IgD-negative memory B cell (primary cell): ENCODE data around the gene FRMD8. TPM values are rescaled to one million over a fixed set of nuclear protein-coding genes. Genes with fewer than 3 reads are reported as not detected.
A peak's percentile ranks its signal among the peaks of the same experiment; 100 is the strongest.
"Not testable (repeated sequence)": the region's sequence is repeated elsewhere in the genome, so short reads cannot be mapped to it uniquely, and the experiment has no call there.

Source experiments
- H3K27ac Mint-ChIP-seq, 3 donors: one replicate each; pipeline ENCODE4 v1.8.0; 2020 to 2022; ENCODE audit warnings: mild to moderate bottlenecking in 3 of 3, mixed read lengths in 3 of 3, moderate library complexity in 1 of 3
- H3K27me3 Mint-ChIP-seq: one replicate; pipeline ENCODE4 v1.8.0; 2021; ENCODE audit warnings: mixed read lengths
- H3K36me3 Mint-ChIP-seq: one replicate; pipeline ENCODE4 v1.8.0; 2020; ENCODE audit warnings: mild to moderate bottlenecking, mixed read lengths
- H3K4me1 Mint-ChIP-seq, 3 donors: one replicate each; pipeline ENCODE4 v1.8.0; 2020 to 2022; ENCODE audit warnings: mixed read lengths in 3 of 3, mild to moderate bottlenecking in 1 of 3
- H3K4me3 Mint-ChIP-seq, 4 donors: one replicate each; pipeline ENCODE4 v1.8.0; 2020 to 2022; ENCODE audit warnings: mild to moderate bottlenecking in 4 of 4, mixed read lengths in 4 of 4, moderate library complexity in 3 of 4
- H3K9me3 Mint-ChIP-seq, 3 donors: one replicate each; pipeline ENCODE4 v1.8.0; 2020 to 2021; ENCODE audit warnings: mixed read lengths in 3 of 3, mild to moderate bottlenecking in 1 of 3
- polyA plus RNA-seq: library from polyadenylated mRNA; unstranded; fragments of 300-500 nt; fragmentation: Illumina TruSeq; gene quantifications from one replicate; pipeline ENCODE4 v1.2.3, GENCODE V29; 2021

FRMD8 gene
- polyA plus RNA-seq, 1 donor from 2014 or later, result 54.2 TPM

DNA sequence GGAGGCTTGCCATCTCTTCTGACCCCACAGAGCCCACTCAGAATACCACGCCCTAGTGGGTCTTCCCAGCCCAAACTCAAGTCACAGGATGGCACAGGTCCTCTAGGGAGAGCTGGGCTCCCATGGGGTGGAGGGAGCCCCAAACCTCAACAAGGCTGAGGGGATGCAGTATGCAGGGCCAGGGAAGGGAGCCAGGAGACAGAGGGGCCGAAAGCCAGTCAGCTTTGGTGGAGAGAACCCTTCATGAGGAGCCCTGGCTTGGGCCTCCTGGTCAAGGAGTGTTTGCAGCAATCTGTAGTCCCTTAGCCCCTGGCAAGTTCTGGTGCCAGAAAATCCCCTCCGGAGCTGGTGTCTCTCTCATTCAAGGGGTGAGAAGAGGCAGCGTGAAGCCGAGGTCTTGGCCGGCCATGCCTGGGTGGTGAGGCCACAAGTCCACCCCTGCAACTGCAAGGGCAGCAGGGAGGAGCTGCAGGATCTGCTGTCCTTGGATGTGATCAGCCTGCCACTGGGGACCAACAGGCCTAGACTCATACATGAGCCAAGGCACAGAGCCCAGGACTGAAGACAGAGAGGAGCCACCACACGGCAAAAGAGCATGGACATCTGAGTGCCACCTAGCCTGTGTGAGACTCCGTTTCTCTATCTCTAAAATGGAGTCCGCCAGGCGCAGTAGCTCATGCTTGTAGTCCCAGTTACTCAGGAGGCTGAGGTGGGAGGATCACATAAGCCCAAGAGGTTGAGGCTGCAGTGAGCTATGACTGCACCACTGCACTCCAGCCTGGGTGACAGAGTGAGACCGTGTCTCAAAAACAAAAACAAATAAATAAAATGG is 60.2 kb downstream of the FRMD8 start:
- no peaks in the 10 kb centered on the region for H3K9me3 Mint-ChIP-seq
- H3K27ac Mint-ChIP-seq, result peak overlapping the region in 2 of 3 donors; percentile 35 to 46
- no peaks in the 10 kb centered on the region for H3K27me3 Mint-ChIP-seq
- peak overlapping the region in 1 of 4 donors; percentile 8 for H3K4me3 Mint-ChIP-seq
- H3K4me1 Mint-ChIP-seq, result peaks cover 30 to 33% (median 31%) of the 10 kb centered on the region in 3 donors
- peaks cover 1% of the 10 kb centered on the region for H3K36me3 Mint-ChIP-seq

DNA sequence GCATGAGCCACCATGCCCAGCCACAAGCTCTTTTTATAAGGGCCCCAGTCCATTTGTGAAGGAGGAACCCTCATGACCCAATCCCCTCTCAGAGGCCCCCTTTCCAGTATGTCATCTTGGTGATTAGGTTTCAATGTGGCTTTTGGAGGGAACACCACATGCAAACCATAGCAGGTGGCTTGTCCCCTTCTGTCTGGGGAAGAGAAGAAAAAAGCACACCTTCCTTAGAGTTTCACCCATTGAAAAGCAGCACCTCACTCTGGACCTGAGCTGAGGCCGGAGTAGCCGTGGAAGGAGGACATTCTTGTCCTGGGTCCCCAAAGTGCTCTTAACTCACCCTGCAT is 61.6 kb downstream of the FRMD8 start:
- Mint-ChIP-seq H3K4me1 (peaks cover 17 to 20% (median 19%) of the 10 kb centered on the region in 3 donors), H3K27ac (peak overlapping the region; percentile 35 to 63 (median 42)), H3K36me3 (peaks cover 1% of the 10 kb centered on the region), H3K4me3 (peak overlapping the region in 1 of 4 donors; percentile 14), H3K9me3 (no peaks in the 10 kb centered on the region), H3K27me3 (no peaks in the 10 kb centered on the region)

DNA sequence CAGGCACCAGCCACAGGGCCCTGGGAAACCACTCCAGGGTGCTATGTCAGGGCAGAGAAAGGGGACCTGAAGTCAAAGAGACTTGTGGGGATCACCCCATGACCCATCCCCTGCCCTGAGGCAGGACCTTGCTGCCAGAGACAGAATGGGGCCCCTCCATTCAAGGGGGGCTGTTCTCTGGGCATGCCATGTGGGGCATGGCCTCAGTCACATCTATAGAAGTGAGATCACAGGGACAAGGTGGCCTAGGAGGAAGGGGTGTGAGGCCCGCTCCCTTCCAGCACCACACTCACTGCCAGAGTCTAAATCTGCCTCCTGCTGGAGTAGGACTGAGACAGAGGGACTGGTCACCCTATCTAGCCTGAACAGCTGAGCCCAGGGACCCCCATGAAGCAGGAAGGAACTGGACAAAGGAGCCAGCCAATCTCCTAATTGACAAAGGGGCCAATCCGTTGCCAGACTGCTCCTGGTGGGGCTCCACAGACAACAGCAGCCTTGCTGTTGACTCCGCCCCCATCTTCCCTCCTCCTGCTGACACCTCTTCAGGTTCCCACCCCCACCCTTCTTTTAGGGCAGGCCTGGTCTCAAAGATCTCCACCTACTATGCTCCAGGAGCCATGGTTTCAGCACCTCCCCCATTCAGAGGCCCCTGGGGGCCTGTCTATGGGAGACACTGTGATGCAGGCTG is 62.1 kb downstream of the FRMD8 start:
- peak overlapping the region in 2 of 3 donors; percentile 42 to 59 for H3K27ac Mint-ChIP-seq
- H3K36me3 Mint-ChIP-seq, result peaks cover 1% of the 10 kb centered on the region
- H3K27me3 Mint-ChIP-seq, result no peaks in the 10 kb centered on the region
- H3K4me1 Mint-ChIP-seq, result peaks cover 12 to 15% (median 13%) of the 10 kb centered on the region in 3 donors
- H3K9me3 Mint-ChIP-seq, result no peaks in the 10 kb centered on the region
- H3K4me3 Mint-ChIP-seq, result no peak overlapping the region

DNA sequence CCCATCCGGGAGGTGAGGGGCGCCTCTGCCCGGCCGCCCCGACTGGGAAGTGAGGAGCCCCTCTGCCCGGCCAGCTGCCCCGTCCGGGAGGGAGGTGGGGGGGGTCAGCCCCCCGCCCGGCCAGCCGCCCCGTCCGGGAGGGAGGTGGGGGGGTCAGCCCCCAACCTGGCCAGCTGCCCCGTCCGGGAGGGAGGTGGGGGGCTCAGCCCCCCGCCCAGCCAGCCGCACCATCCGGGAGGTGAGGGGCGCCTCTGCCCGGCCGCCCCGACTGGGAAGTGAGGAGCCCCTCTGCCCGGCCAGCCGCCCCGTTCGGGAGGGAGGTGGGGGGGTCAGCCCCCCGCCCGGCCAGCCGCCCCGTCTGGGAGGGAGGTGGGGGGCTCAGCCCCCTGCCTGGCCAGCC is 64.9 kb downstream of the FRMD8 start:
- peaks cover 12 to 16% (median 15%) of the 10 kb centered on the region in 3 donors for H3K4me1 Mint-ChIP-seq
- H3K4me3 Mint-ChIP-seq, H3K36me3 Mint-ChIP-seq, H3K27me3 Mint-ChIP-seq, H3K27ac Mint-ChIP-seq, H3K9me3 Mint-ChIP-seq: not testable (repeated sequence)

DNA sequence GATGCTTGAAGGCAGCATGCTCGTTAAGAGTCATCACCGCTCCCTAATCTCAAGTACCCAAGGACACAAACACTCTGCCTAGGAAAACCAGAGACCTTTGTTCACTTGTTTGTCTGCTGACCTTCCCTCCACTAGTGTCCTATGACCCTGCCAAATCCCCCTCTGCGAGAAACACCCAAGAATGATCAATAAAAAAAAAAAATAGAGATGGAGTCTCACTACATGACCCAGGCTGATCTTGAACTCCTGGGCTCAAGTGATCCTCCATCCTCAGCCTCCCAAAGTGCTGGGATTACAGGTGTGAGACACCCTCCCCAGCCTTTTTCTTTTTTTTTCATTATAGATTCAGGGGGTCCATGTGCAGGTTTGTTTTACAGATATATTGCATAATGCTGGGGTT is 65.8 kb downstream of the FRMD8 start:
- peaks cover 15 to 22% (median 19%) of the 10 kb centered on the region in 3 donors for H3K4me1 Mint-ChIP-seq
- not testable (repeated sequence) for H3K9me3 Mint-ChIP-seq, H3K36me3 Mint-ChIP-seq, H3K27me3 Mint-ChIP-seq, H3K27ac Mint-ChIP-seq
- peak overlapping the region in 1 of 4 donors; percentile 97 for H3K4me3 Mint-ChIP-seq

DNA sequence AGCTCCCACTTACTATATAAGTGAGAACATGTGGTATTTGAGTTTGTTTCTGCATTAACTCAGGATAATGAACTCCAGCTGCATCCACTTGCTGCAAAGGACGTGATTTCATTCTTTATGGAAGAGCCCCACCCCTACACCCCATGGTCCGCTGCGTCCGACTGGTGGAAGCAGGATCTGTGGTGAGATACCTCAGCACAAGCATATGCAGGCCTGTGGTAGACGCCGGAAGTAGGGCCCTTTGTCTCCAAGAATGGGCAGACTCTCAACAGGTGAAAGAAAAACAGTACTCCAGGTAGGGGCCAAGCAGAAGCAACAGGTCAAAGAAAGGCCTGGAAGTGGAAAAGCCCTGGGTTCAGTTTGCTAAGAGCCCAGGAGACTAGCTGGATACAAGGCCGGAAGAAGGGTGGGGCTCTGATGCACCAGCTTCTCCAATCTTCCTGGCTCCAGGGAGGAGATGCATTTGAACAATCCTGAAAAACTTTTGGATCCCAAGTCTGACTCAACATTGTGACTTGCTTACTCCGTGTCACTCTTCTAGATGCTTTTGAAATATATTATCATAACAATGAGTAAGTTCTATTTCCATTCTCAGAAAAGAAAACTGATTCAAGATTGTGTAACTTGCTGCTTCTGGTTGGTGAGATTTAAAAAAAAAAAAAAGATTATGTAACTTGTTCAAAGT is 66.5 kb downstream of the FRMD8 start:
- Mint-ChIP-seq H3K4me1 (peaks cover 21 to 23% (median 22%) of the 10 kb centered on the region in 3 donors), H3K9me3 (no peaks in the 10 kb centered on the region), H3K27ac (peak overlapping the region in 1 of 3 donors; percentile 31), H3K27me3 (no peaks in the 10 kb centered on the region), H3K4me3 (peak overlapping the region in 3 of 4 donors; percentile 60 to 97 (median 77)), H3K36me3 (no peaks in the 10 kb centered on the region)

DNA sequence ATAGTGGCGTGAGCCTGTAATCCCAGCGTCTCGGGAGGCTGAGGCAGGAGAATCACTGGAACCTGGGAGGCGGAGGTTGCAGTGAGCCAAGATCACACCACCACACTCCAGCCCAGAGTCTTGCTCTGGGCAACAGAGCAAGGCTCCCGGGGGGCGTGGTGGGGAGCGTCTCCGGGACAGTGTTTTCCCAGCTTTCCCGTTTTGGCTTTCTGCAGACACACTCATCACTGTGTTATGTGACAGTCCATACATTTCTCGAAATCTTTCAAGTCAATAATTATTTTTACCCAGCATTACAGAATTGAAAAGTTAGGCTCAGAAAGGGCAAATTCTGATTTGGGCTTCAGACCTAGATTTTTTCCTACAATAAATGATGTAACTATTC is 67.9 kb downstream of the FRMD8 start:
- H3K27ac Mint-ChIP-seq, result peak overlapping the region in 2 of 3 donors; percentile 90 to 94
- H3K36me3 Mint-ChIP-seq, result no peaks in the 10 kb centered on the region
- peak overlapping the region; percentile 91 to 97 (median 96) for H3K4me3 Mint-ChIP-seq
- H3K9me3 Mint-ChIP-seq, result no peaks in the 10 kb centered on the region
- no peaks in the 10 kb centered on the region for H3K27me3 Mint-ChIP-seq
- H3K4me1 Mint-ChIP-seq, result peaks cover 24 to 29% (median 25%) of the 10 kb centered on the region in 3 donors

DNA sequence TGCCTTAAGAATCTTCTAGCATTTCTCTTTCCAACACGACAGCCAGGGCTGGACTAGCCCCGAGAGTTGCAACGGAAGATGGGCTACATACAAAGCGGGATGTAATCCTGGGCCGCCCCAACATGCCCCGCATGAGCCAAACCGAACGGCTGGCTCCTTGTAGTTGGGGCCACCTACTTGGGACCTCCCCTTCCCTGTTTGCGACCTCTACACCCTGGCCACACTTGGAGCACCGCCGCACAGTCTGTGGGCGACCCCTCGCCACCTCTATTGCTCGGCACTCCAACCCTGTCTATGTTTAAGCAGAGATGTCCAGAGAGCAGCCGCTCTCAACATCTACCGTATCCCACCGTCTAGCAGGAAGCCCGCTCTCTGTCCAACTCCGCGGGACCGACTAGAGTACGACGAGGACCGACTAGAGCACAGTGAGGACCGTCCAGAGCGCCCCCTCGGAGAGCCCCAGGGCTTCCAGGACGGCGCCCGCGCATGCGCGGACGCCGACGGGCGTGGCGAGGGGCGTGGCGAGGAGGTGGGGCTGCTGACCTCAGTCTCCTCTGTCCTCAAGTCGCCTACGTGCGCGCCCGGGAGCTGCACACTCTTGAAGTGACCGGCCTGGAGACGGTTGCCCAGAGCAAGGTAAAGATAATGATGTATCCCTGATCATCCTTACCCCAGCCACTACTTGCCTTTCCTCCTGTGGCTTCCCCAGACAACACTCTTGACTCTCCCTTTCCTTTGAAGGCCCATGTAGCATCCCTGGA is 68.4 kb downstream of the FRMD8 start:
- peaks cover 26 to 31% (median 28%) of the 10 kb centered on the region in 3 donors for H3K4me1 Mint-ChIP-seq
- H3K9me3 Mint-ChIP-seq, result no peaks in the 10 kb centered on the region
- H3K27ac Mint-ChIP-seq, result peak overlapping the region; percentile 90 to 94 (median 91)
- H3K27me3 Mint-ChIP-seq, result no peaks in the 10 kb centered on the region
- H3K36me3 Mint-ChIP-seq, result no peaks in the 10 kb centered on the region
- peak overlapping the region; percentile 91 to 97 (median 96) for H3K4me3 Mint-ChIP-seq

DNA sequence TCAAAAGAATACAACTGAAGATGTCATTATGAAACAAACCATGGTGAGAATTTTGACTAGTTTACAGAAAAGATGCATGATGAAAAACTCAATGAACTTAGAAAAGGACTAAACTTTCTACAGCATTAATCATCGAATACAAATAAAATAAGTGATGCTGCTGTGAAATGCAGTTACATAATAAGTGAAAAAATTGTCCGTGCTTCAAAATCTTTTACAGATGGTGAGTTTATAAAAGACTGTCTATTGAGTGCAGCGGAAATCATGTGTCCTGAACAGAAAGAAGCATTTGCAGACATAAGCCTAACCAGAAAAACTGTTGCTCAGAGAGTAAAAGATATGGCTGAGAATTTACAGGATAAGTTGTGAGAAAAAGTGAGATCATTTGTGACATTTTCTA is 70.0 kb downstream of the FRMD8 start:
- Mint-ChIP-seq H3K4me3 (peak overlapping the region; percentile 70 to 97 (median 94)), H3K27me3 (no peaks in the 10 kb centered on the region), H3K4me1 (peaks cover 26 to 31% (median 28%) of the 10 kb centered on the region in 3 donors), H3K27ac (peak overlapping the region; percentile 31 to 94 (median 81)), H3K36me3 (no peaks in the 10 kb centered on the region), H3K9me3 (no peaks in the 10 kb centered on the region)

DNA sequence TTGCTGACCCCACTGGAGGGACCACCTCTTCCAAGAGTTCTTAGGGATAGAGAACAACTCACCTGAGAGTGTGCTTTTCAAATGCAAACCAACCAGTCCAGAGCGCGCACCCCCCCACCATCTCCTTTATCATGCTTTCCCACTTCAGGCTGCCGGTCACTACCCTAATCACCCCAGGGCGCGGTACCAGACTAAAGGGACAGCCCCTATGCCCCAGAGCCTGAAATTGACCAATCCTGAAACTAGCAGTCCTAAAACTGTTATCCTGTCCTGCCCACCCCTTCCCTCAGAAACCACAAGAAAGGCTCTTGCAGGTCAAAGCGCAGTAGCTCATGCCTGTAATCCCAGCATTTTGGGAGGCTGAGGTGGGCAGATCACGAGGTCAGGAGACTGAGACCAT is 73.1 kb downstream of the FRMD8 start:
- H3K27me3 Mint-ChIP-seq, result no peaks in the 10 kb centered on the region
- no peaks in the 10 kb centered on the region for H3K9me3 Mint-ChIP-seq
- no peak overlapping the region for H3K27ac Mint-ChIP-seq
- peaks cover 25 to 30% (median 26%) of the 10 kb centered on the region in 3 donors for H3K4me1 Mint-ChIP-seq
- H3K36me3 Mint-ChIP-seq, result no peaks in the 10 kb centered on the region
- H3K4me3 Mint-ChIP-seq, result no peak overlapping the region

Other genes with a start within 250 kb of the FRMD8 start
- not detected for gene SPDYC, start 216.4 kb upstream of the FRMD8 start, polyA plus RNA-seq
- 113 TPM for gene CAPN1, start 204.7 kb upstream of the FRMD8 start, polyA plus RNA-seq
- gene POLA2, start 124.7 kb upstream of the FRMD8 start, polyA plus RNA-seq, result 13.0 TPM
- not detected for gene CDC42EP2, start 71.8 kb upstream of the FRMD8 start, polyA plus RNA-seq
- 77.7 TPM for gene DPF2, start 52.8 kb upstream of the FRMD8 start, polyA plus RNA-seq
- 2.3 TPM for gene TIGD3, start 31.9 kb upstream of the FRMD8 start, polyA plus RNA-seq
- 17.8 TPM for gene SLC25A45, start 4.0 kb upstream of the FRMD8 start, polyA plus RNA-seq
- gene NEAT1, start 36.2 kb downstream of the FRMD8 start, polyA plus RNA-seq, result 1.2 TPM
- gene MALAT1, start 112.4 kb downstream of the FRMD8 start, polyA plus RNA-seq, result 3,054 TPM
- gene SCYL1, start 138.4 kb downstream of the FRMD8 start, polyA plus RNA-seq, result 34.0 TPM
- gene LTBP3, start 171.7 kb downstream of the FRMD8 start, polyA plus RNA-seq, result 37.4 TPM
- 86.4 TPM for gene ZNRD2, start 183.8 kb downstream of the FRMD8 start, polyA plus RNA-seq
- 49.0 TPM for gene FAM89B, start 185.9 kb downstream of the FRMD8 start, polyA plus RNA-seq
- 16.1 TPM for gene EHBP1L1, start 189.4 kb downstream of the FRMD8 start, polyA plus RNA-seq
- not detected for gene KCNK7, start 209.2 kb downstream of the FRMD8 start, polyA plus RNA-seq
- 26.5 TPM for gene MAP3K11, start 227.6 kb downstream of the FRMD8 start, polyA plus RNA-seq
- gene PCNX3, start 229.1 kb downstream of the FRMD8 start, polyA plus RNA-seq, result 6.8 TPM